HG03175 (cell line): ENCODE measurements around the gene WBP1L.
"Not testable (repeated sequence)": the region's sequence is repeated elsewhere in the genome, so short reads cannot be mapped to it uniquely, and the experiment has no call there.

Experiments used
- ATAC-seq: cut with Tn5 transposase; IDR thresholded peaks from one replicate; pipeline ENCODE4 v1.9.1; 2021; ENCODE audit warnings: mild to moderate bottlenecking, moderate library complexity; ENCODE audit not compliant: unreplicated experiment

WBP1L gene

GRCh38 chr10:102804382-102805055 is 60.8 kb downstream of the WBP1L start:
- no peak for ATAC-seq

DNA sequence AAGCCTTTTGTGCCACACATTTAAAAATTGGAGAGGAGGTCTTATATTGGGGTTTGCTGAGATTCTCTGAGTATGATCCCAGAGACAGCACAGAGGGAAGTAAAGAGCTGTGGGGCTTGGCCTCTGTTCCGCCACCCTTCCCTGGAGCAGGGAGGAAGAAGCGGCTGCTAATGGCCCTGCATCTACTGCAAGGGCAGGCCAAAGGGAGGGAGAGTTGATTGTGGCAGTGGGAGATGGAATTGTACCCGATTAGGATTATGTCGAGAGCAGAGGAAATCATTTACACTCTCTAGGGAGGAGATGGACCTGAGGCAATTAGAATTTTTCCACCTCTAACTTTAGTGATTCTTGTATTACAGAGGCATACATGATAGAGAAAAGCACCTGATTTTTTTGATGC is 64.6 kb downstream of the WBP1L start:
- ATAC-seq, result no peak

DNA sequence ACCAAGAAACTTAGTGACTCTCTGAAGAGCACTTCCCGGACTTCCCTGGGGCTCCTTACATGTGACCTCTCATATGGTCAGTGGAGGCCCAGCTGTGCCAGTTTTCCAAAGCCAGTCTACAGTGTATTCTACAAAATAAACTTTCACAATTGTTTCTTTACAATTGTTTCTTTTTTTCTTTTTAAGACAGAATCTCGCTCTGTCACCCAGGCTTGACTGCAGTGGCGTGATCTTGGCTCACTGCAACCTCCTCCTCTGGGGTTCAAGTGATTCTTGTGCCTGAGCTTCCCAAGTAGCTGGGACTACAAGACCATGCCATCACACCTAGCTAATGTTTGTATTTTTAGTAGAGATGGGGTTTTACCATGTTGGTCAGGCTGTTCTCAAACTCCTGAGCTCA is 67.6 kb downstream of the WBP1L start:
- ATAC-seq, result no peak

DNA sequence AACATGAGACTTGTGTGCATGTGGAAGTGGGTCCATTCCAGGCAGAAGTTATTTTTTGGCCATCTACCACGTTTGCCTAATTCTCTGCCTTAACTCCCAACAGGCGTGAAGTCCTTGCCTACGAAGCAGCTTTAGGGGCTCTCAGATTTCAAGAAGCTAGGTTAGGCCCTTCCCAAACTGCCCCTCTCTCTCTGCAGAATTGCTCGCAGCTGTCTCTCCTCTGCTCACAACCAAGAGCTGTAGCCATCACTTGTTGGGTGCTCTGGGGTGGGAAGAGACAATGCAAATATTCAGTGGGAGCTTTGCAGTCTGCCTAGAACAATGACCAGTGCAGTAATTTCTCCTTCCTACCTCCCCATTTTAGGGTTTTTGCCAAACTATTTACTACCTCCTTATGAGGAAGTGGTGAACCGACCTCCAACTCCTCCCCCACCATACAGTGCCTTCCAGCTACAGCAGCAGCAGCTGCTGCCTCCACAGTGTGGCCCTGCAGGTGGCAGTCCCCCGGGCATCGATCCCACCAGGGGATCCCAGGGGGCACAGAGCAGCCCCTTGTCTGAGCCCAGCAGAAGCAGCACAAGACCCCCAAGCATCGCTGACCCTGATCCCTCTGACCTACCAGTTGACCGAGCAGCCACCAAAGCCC is 68.6 kb downstream of the WBP1L start:
- no peak for ATAC-seq

- ATAC-seq, result no peak
Observed at GRCh38 chr10:102813017-102813541, 69.3 kb downstream of the WBP1L start.

GRCh38 chr10:102813734-102814452 is 70.1 kb downstream of the WBP1L start:
- ATAC-seq, result no peak

DNA sequence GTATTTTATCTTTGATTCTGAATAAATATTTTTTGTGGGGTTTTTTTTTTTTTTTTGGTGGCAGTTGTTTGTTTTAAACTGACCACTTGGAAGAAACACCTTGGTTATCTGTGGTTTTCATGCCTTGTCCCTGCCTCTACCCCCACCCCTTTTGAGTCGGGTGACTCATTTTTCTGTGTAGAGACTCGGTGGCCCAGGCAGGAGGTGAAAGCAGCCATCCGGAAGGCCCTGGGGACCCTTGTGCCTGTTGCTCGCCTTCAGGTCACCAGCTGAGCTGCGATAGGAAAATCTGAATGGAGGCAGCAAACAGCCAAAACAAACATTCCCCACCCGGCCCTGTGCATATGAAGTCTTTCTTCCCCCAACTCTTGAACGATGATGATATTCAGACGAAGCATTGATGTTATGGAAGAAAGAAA is 70.7 kb downstream of the WBP1L start:
- no peak for ATAC-seq

GRCh38 chr10:102814873-102815661 is 71.3 kb downstream of the WBP1L start:
- no peak for ATAC-seq

DNA sequence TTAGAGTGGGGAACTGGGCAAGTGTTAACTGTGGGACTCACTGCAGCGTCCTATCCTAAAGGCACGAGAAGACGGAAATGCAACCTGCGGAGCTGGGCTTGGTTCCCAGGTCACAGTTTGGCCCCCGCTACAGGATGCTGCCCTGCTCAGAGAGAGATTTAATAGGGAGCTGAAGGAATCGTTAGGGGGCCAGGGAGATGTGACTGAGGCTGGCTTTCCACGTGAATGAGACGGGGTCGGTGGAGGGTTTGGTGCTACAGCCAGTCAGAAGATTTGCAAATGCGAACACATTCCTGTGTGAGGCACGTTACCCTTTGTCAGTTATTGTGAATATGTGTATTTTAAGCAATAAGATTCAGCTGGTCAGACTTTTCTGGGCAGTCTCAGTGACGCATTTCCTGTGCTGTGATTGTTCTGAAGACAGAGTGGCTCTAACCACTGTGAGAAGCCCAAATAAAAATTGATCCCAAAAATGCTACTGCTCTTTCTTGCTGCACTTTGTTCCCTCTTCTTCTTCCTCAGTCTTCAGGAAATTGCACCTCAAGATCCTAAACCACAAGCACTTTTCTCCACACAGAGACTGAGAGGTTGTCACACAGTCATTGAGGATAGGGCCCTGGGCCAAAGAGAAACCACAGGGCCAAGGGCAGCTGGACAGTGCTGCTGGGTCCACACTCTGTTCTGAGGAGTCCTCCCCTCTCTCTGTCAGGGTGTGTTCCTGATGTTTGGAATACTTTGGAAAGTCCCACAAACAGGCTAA is 72.2 kb downstream of the WBP1L start:
- ATAC-seq, result no peak

- no peak for ATAC-seq
Observed at GRCh38 chr10:102817175-102817574, 73.4 kb downstream of the WBP1L start.

GRCh38 chr10:102819054-102819453 is 75.3 kb downstream of the WBP1L start:
- no peak for ATAC-seq

- not testable (repeated sequence) for ATAC-seq
Observed at GRCh38 chr10:102820008-102820407, 76.3 kb downstream of the WBP1L start.

GRCh38 chr10:102822222-102822621 is 78.5 kb downstream of the WBP1L start:
- ATAC-seq, result no peak

DNA sequence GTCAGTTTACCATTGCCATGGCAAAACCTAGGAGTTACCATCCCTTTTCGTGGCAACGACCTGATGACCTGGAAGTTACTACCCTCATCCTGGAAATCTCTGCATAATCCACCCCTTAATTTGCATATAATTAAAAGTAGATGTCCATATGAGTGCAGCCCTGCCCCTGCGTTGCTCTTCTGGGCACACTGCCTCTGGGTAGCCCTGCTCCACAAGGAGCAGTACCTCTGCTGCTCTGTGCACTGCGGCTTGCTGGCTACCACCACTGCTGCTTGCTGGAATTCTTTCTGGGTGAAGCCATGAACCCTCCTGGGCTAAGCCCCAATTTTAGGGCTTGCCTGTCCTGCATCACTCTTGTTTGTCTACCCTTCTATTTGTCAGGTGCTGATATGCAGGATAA is 80.9 kb downstream of the WBP1L start:
- ATAC-seq, result no peak

DNA sequence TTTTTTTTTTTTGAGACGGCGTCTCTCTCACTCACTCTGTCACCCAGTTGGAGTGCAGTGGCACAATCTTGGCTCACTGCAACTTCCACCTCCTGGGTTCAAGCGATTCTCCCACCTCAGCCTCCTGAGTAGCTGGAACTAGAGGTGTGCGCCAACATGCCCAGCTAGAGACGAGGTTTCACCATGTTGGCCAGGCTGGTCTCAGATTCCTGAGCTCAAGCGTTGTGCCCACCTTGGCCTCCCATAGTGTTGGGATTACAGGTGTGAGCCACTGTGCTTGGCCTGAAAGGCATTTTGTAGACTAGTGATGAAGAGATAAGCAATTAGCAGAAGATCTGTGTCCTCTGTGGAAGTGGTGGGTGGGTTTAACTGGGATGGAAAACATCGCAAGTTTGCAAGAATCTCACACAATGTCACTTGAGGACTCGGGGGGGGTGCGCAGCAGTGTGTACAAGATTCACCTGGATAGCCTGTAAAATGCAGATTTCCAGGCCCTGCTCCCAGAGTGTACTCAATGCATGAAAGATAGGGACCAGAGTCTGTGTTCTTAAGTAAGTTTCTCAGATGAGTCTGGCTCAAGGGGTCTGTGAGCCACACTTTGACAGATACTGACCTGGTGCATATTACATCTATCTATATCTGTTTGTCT is 82.5 kb downstream of the WBP1L start:
- ATAC-seq, result no peak

DNA sequence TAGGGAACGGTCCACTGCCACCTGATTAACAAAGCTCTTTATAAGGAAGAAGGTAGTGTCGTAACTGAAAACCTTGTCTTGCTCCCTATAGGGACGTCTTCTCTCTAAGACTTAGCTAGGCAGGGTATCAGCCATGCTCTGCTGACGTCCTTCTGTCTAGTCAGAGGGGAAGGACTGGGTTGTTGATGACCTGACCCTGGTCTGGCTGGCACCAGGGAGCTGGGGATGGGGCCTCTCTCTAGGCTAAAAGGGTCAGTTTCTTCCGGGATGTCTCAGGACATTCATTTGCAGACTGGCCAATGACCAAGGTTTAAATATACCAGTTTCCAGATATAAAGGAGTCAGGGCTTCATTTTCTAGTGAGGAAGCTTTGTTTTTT is 83.8 kb downstream of the WBP1L start:
- ATAC-seq, result no peak

GRCh38 chr10:102831322-102832071 is 87.7 kb downstream of the WBP1L start:
- ATAC-seq, result no peak

DNA sequence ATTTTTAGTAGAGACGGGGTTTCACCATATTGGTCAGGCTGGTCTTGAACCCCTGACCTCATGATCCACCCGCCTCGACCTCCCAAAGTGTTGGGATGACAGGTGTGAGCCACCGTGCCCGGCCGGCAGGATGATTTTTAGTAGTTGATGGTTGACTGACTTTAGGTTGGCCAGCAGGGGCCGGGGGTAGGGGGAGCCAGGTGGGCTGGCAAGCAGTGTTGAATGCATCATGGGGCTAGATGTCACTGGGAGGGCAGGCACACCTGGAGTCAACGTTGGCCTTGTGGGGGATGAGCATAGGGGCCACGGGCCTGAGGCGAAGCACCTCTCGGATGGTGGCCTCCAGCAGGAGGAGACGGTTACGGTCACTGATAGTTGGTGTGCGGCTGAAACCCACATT is 88.5 kb downstream of the WBP1L start:
- no peak for ATAC-seq

GRCh38 chr10:102832987-102833386 is 89.2 kb downstream of the WBP1L start:
- ATAC-seq, result no peak
